ENCODE measurements around the gene RAPGEF6.

RAPGEF6 gene

GRCh38 chr5:131644822-131645221 is 9.8 kb upstream of the RAPGEF6 start:
- Histone ChIP-seq H3K36me3 (ENCODE audit: low read depth) (peaks cover 60% of the 10 kb centered on the region), H3K9me3 (ENCODE audit: severe bottlenecking) (peaks cover 3% of the 10 kb centered on the region), H3K27me3 (ENCODE audit: insufficient read depth, poor library complexity, severe bottlenecking) (no peaks in the 10 kb centered on the region), H3K27ac (ENCODE audit: poor library complexity, severe bottlenecking) (no peak overlapping the region), H3K4me1 (ENCODE audit: insufficient read depth, poor library complexity, severe bottlenecking) (peaks cover 12% of the 10 kb centered on the region), H3K4me3 (ENCODE audit: severe bottlenecking) (no peak overlapping the region)
- ATAC-seq (ENCODE audit: low read depth) (no peak), DNase-seq (ENCODE audit: low spot score) (no peak)
- TF ChIP-seq CTCF (IDR thresholded peaks at IDR 0.05; ENCODE audit: poor library complexity, severe bottlenecking), result no peak

- no peaks in the 10 kb centered on the region for H3K27me3 ChIP-seq (ENCODE audit: insufficient read depth, poor library complexity, severe bottlenecking)
- H3K4me1 ChIP-seq (ENCODE audit: insufficient read depth, poor library complexity, severe bottlenecking), result peaks cover 8% of the 10 kb centered on the region
- no peak overlapping the region for H3K4me3 ChIP-seq (ENCODE audit: severe bottlenecking)
- DNase-seq (ENCODE audit: low spot score) (no peak), ATAC-seq (ENCODE audit: low read depth) (no peak)
- H3K36me3 ChIP-seq (ENCODE audit: low read depth), result peaks cover 56% of the 10 kb centered on the region
- no peak overlapping the region for H3K27ac ChIP-seq (ENCODE audit: poor library complexity, severe bottlenecking)
- no peak for TF ChIP-seq CTCF (IDR thresholded peaks at IDR 0.05; ENCODE audit: poor library complexity, severe bottlenecking)
- H3K9me3 ChIP-seq (ENCODE audit: severe bottlenecking), result peaks cover 3% of the 10 kb centered on the region
Measured at GRCh38 chr5:131644370-131644769, 9.3 kb upstream of the RAPGEF6 start.

GRCh38 chr5:131641494-131641893 is 6.5 kb upstream of the RAPGEF6 start:
- Histone ChIP-seq H3K36me3 (ENCODE audit: low read depth) (peaks cover 38% of the 10 kb centered on the region), H3K27ac (ENCODE audit: poor library complexity, severe bottlenecking) (no peak overlapping the region), H3K4me1 (ENCODE audit: insufficient read depth, poor library complexity, severe bottlenecking) (peaks cover 4% of the 10 kb centered on the region), H3K9me3 (ENCODE audit: severe bottlenecking) (no peaks in the 10 kb centered on the region), H3K4me3 (ENCODE audit: severe bottlenecking) (no peak overlapping the region), H3K27me3 (ENCODE audit: insufficient read depth, poor library complexity, severe bottlenecking) (no peaks in the 10 kb centered on the region)
- no peak for TF ChIP-seq CTCF (IDR thresholded peaks at IDR 0.05; ENCODE audit: poor library complexity, severe bottlenecking)
- ATAC-seq (ENCODE audit: low read depth) (no peak), DNase-seq (ENCODE audit: low spot score) (no peak)

GRCh38 chr5:131640043-131640856 is 5.2 kb upstream of the RAPGEF6 start:
- no peak for TF ChIP-seq CTCF (IDR thresholded peaks at IDR 0.05; ENCODE audit: poor library complexity, severe bottlenecking)
- peak; percentile 87 for ATAC-seq (ENCODE audit: low read depth)
- no peaks in the 10 kb centered on the region for H3K9me3 ChIP-seq (ENCODE audit: severe bottlenecking)
- no peak overlapping the region for H3K4me3 ChIP-seq (ENCODE audit: severe bottlenecking)
- peaks cover 29% of the 10 kb centered on the region for H3K36me3 ChIP-seq (ENCODE audit: low read depth)
- no peak overlapping the region for H3K27ac ChIP-seq (ENCODE audit: poor library complexity, severe bottlenecking)
- no peaks in the 10 kb centered on the region for H3K27me3 ChIP-seq (ENCODE audit: insufficient read depth, poor library complexity, severe bottlenecking)
- no peak for DNase-seq (ENCODE audit: low spot score)
- H3K4me1 ChIP-seq (ENCODE audit: insufficient read depth, poor library complexity, severe bottlenecking), result peaks cover 9% of the 10 kb centered on the region

GRCh38 chr5:131639148-131639547 is 4.1 kb upstream of the RAPGEF6 start:
- no peaks in the 10 kb centered on the region for H3K9me3 ChIP-seq (ENCODE audit: severe bottlenecking)
- no peak overlapping the region for H3K27ac ChIP-seq (ENCODE audit: poor library complexity, severe bottlenecking)
- DNase-seq (ENCODE audit: low spot score) (no peak), ATAC-seq (ENCODE audit: low read depth) (no peak)
- H3K4me3 ChIP-seq (ENCODE audit: severe bottlenecking), result no peak overlapping the region
- peaks cover 18% of the 10 kb centered on the region for H3K36me3 ChIP-seq (ENCODE audit: low read depth)
- no peak for TF ChIP-seq CTCF (IDR thresholded peaks at IDR 0.05; ENCODE audit: poor library complexity, severe bottlenecking)
- H3K27me3 ChIP-seq (ENCODE audit: insufficient read depth, poor library complexity, severe bottlenecking), result no peaks in the 10 kb centered on the region
- H3K4me1 ChIP-seq (ENCODE audit: insufficient read depth, poor library complexity, severe bottlenecking), result peaks cover 9% of the 10 kb centered on the region

Measured in RWPE2 (cell line).